A673 (cell line): ENCODE results near the gene MRPL51. TPM values are rescaled to one million over a fixed set of nuclear protein-coding genes. Genes with fewer than 3 reads are reported as not detected.

Experiments
- BruUV-seq: library from RNA; stranded (reverse); fragments of 400-500 nt; replicated peaks from 2 replicates; lab custom pipeline; 2021; lab: Mats Ljungman, UMichigan
- CTCF ChIA-PET: fragments of 300-600 bp; sonication (Branson Sonifier 250); formaldehyde crosslinking; loops from one replicate; lab custom pipeline; 2022; ENCODE audit warnings: antibody characterized with exemption; lab: Charles Lee
- POLR2A ChIA-PET: fragments of 300-600 bp; sonication (Branson Sonifier 250); formaldehyde crosslinking; loops from one replicate; lab custom pipeline; 2022; ENCODE audit warnings: antibody characterized with exemption; ENCODE audit not compliant: low non-redundant PET; lab: Charles Lee
- DNase-seq: peaks from one replicate; pipeline ENCODE4 v3.0.0-alpha.2; 2015; ENCODE audit warnings: low spot score
- H3K27ac ChIP-seq: fragments of 200-600 bp; sonication (generic); 2 replicates; pipeline ENCODE4 v1.5.1; 2016; ENCODE audit warnings: mixed run types, low read depth, mild to moderate bottlenecking, mixed read lengths, antibody characterized with exemption, low read length; ENCODE audit not compliant: poor library complexity, severe bottlenecking
- H3K27me3 ChIP-seq: fragments of 200-600 bp; sonication (generic); replicated peaks from 2 replicates; pipeline ENCODE4 v1.6.1; 2017; ENCODE audit warnings: mixed run types, low read depth, mild to moderate bottlenecking, mixed read lengths, antibody characterized with exemption, low read length; ENCODE audit not compliant: insufficient read depth, poor library complexity
- H3K36me3 ChIP-seq: fragments of 200-600 bp; sonication (generic); 2 replicates; pipeline ENCODE4 v1.6.1; 2016; ENCODE audit warnings: mixed run types, mild to moderate bottlenecking, mixed read lengths, antibody characterized with exemption, low read length; ENCODE audit not compliant: insufficient read depth, poor library complexity, severe bottlenecking
- H3K4me1 ChIP-seq: fragments of 200-600 bp; sonication (generic); 2 replicates; pipeline ENCODE4 v1.6.1; 2017; ENCODE audit warnings: mixed run types, mild to moderate bottlenecking, mixed read lengths, antibody characterized with exemption, low read length; ENCODE audit not compliant: insufficient read depth, poor library complexity, severe bottlenecking
- H3K4me3 ChIP-seq: fragments of 200-600 bp; sonication (generic); 2 replicates; pipeline ENCODE4 v1.5.1; 2016; ENCODE audit warnings: low read depth, mixed run types, mild to moderate bottlenecking, mixed read lengths, low read length; ENCODE audit not compliant: poor library complexity, severe bottlenecking
- H3K9me3 ChIP-seq: fragments of 200-600 bp; sonication (generic); 2 replicates; pipeline ENCODE4 v1.6.1; 2016; ENCODE audit warnings: mixed run types, low read depth, mild to moderate bottlenecking, mixed read lengths, antibody characterized with exemption, low read length; ENCODE audit not compliant: poor library complexity, severe bottlenecking
- EZH2 ChIP-seq: fragments of 200-600 bp; sonication (generic); IDR thresholded peaks from 2 replicates; pipeline ENCODE4 v1.6.1; 2017; ENCODE audit warnings: borderline replicate concordance, low read depth, mild to moderate bottlenecking, mixed read lengths, antibody characterized with exemption, low read length; ENCODE audit not compliant: poor library complexity, severe bottlenecking
- intact Hi-C: fragments of 100-400 bp; cut with micrococcal nuclease; formaldehyde crosslinking; loops from one replicate; pipeline ENCODE4 v1.10.0; 2022; ENCODE audit not compliant: unreplicated experiment
- total RNA-seq: library from RNA; stranded (reverse); gene quantifications from 2 replicates; pipeline ENCODE4 v1.2.3, GENCODE V29; 2021
- TF ChIP-seq, protein P1 (sequence below): fragments of 300-800, 200-600 bp; sonication (generic); conservative IDR thresholded peaks from 2 replicates; pipeline ENCODE4 v1.5.1; 2017; ENCODE audit warnings: low read depth, mild to moderate bottlenecking, antibody characterized with exemption, low read length, moderate library complexity, mixed read lengths

MRPL51 gene
- total RNA-seq, 1 experiment from 2014 or later, result 401 TPM

DNA sequence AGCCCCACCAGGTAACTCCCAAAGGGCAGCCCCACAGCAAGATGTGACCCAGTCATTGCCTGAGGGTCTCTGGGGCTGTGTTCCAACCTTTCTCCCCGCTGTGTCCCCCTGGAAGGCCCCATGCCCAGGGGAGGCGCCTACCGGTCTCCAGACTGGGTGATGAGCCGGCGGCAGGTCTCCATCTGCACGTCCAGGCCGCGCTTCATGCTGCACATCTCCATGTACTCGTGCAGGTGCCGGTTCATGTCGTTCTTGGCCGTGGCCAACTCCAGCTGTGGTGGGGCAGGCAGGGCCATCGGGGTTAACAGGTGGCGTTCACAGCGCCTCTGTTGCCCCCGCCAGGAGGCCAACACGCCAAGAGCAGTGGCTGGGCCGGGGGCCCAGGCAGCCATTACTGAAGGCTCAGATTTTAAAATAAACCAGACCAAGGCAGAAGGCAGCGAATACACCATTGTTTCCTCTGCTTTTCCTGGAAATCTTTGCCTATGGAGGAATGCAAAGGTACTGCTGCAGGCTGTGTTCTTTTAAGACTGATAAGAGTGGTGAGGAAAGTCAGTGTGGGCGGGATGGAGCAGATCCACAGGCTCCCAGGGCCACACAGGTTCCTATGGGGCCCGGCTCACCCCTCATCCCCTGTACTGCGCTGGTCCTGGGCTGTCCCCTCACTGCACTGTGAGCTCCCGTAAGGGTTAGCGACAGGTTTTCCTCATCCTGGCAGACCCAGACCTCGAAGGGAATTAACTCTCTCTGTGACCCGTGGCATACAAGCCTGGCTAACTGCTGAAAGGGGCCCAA, 48.5 kb upstream of the MRPL51 start:
- TF ChIP-seq, protein P1, sequence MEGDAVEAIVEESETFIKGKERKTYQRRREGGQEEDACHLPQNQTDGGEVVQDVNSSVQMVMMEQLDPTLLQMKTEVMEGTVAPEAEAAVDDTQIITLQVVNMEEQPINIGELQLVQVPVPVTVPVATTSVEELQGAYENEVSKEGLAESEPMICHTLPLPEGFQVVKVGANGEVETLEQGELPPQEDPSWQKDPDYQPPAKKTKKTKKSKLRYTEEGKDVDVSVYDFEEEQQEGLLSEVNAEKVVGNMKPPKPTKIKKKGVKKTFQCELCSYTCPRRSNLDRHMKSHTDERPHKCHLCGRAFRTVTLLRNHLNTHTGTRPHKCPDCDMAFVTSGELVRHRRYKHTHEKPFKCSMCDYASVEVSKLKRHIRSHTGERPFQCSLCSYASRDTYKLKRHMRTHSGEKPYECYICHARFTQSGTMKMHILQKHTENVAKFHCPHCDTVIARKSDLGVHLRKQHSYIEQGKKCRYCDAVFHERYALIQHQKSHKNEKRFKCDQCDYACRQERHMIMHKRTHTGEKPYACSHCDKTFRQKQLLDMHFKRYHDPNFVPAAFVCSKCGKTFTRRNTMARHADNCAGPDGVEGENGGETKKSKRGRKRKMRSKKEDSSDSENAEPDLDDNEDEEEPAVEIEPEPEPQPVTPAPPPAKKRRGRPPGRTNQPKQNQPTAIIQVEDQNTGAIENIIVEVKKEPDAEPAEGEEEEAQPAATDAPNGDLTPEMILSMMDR, result no peak
- TF ChIP-seq EZH2, result no peak

GRCh38 chr12:6540181-6540877, 47.3 kb upstream of the MRPL51 start:
- DNase-seq, result peak; percentile 94
- Histone ChIP-seq H3K36me3 (peaks cover 48% of the 10 kb centered on the region), H3K27ac (peak overlapping the region; percentile 50)

More for the DNA sequence above, 48.5 kb upstream of the MRPL51 start:
- POLR2A ChIA-PET, result no interaction called here
- Histone ChIP-seq H3K4me3 (no peak overlapping the region), H3K27ac (peak overlapping the region; percentile 50), H3K27me3 (no peaks in the 10 kb centered on the region), H3K36me3 (peaks cover 36% of the 10 kb centered on the region), H3K4me1 (peaks cover 33% of the 10 kb centered on the region), H3K9me3 (no peaks in the 10 kb centered on the region)
- intact Hi-C loops, result no loop called here
- no TSS peak for BruUV-seq
- no peak for DNase-seq
- CTCF ChIA-PET, result interaction anchor here (1.9 kb wide), 1 partner anchor 12 kb away, joined by 6 read pairs; no protein-coding TSS in a partner anchor

GRCh38 chr12:6539707-6540134, 46.7 kb upstream of the MRPL51 start:
- H3K36me3 ChIP-seq, result peaks cover 53% of the 10 kb centered on the region
- peaks cover 39% of the 10 kb centered on the region for H3K4me1 ChIP-seq
- H3K9me3 ChIP-seq, result no peaks in the 10 kb centered on the region
- peak overlapping the region; percentile 50 for H3K27ac ChIP-seq
- BruUV-seq, result TSS peak; percentile 50
- POLR2A ChIA-PET, result interaction anchor here (0.5 to 0.6 kb wide), 3 partner anchors 14 to 149 kb away, joined by 3 to 6 read pairs (median 3); no protein-coding TSS in a partner anchor
- intact Hi-C loops, result loop anchor here (2.0 to 5.0 kb wide), 2 partner anchors 117 to 217 kb away; no protein-coding TSS in a partner anchor
- H3K4me3 ChIP-seq, result peak overlapping the region; percentile 34
- no peak for DNase-seq
- H3K27me3 ChIP-seq, result no peaks in the 10 kb centered on the region
- CTCF ChIA-PET, result interaction anchor here (0.6 to 1.9 kb wide), 3 partner anchors 14 to 213 kb away, joined by 3 to 6 read pairs (median 6); no protein-coding TSS in a partner anchor
- no peak for TF ChIP-seq EZH2
- TF ChIP-seq, protein P1, result no peak

More at GRCh38 chr12:6540181-6540877, 47.3 kb upstream of the MRPL51 start:
- H3K4me3 ChIP-seq, result peak overlapping the region; percentile 34
- BruUV-seq, result no TSS peak
- ChIA-PET CTCF (interaction anchor here (0.6 to 1.9 kb wide), 3 partner anchors 13 to 214 kb away, joined by 3 to 6 read pairs (median 6); no protein-coding TSS in a partner anchor), POLR2A (interaction anchor here (0.5 to 0.6 kb wide), 2 partner anchors 148 to 149 kb away, joined by 6 to 11 read pairs; partner anchors contain the start of gene ZNF384)
- TF ChIP-seq, protein P1, result peak; percentile 35; the same call in 1 of the 2 replicates
- TF ChIP-seq EZH2, result no peak
- H3K4me1 ChIP-seq, result peaks cover 39% of the 10 kb centered on the region
- no peaks in the 10 kb centered on the region for H3K27me3 ChIP-seq
- no peaks in the 10 kb centered on the region for H3K9me3 ChIP-seq
- intact Hi-C loops, result no loop called here
